ENCODE data around the gene KIAA0930.
"Not testable (repeated sequence)": the region's sequence is repeated elsewhere in the genome, so short reads cannot be mapped to it uniquely, and the experiment has no call there.

The KIAA0930 gene

DNA sequence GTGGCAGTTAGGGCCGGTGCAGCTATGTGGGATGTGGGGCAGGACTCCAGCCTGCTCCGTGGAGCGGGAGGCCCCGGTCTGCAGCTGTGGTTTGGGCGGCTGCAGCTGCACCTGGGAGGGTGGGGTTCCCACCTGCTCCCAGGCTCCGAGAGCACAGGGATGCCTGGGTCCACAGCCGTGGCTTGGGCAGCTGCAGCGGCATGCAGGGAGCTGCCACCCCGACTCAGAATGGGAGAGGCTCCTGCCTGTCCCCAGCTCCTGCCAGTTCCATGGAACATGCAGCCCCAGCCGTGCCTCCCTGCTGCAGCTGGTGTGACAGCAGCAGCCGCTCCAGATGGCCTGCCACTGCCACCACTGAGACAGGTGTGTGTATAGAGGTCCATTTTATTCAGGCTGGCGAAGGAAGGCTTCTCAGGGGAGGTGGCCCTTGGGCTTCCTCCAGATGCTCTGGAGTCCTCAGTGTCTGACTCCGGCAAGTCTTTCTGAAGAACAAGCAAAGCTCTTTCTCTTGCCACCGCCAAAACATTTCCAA, 22.3 kb upstream of the KIAA0930 start:
- no peak for DNase-seq

DNA sequence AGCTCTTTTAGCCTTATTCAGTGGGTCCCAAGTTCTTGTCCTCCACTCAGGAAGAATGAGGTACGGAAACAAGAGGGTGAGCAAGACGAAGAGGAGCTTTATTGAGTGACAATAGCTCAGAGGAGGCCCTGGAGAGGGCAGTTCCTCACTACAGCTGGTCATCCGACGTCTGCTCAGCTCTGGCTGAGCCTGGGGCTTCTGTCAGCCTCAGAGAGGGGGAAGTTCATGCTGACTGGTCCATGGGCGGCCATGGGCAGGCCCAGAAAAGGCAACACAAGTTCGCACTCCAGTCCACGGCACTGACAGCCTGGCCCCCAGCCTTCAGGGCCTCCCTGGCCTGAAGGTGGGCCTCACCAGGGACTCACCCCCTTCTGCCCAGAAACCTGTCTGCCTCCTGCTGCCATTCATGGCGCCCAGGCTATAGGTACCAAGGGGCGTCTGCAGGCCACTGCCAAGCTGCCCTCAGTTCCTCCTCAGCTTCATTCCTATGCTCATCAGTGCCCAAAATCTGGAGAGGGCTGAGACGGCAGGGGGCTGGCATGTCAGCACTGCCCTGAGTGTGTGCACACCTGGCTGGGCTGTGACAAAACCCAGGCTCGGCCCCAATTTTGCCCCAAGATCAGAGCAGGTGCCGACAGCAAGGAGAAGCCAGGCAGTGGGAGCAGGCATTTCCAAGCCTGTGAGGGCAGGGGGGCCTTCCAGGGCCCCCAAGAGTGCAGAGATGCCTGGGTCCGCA, 21.7 kb upstream of the KIAA0930 start:
- no peak for DNase-seq

DNA sequence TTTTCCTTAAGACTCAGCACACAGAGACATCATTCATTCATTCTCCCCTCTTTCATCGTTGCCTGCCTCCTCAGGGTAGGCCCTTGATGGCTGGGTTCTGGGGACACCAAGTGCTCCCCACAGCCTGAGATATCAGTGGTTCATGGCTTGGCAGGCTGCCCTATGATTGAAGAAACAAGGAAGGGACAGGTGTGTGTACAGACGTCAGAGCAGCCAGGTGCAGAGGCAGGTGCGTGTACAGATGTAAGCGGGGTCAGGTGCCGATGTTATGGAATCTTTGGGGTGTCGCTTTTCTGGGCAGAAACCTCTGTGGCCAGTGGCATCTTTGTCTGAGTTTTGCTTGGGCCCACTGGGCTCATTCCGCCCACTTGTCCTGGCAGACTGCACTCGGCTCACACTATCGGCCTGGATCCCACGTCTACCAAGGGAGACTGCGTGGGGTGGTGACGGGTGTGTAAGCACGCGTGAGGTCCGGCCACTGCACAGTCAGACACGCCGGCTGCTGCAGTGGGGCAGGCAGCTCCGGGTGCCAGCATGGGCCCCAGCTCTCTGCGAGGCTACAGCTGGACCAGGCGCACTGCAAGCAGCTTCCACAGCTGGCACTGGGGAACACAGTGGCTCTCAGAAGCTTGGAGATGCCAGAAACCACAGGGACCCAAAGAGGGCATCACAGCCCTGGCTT, 20.9 kb upstream of the KIAA0930 start:
- no peak for DNase-seq

DNA sequence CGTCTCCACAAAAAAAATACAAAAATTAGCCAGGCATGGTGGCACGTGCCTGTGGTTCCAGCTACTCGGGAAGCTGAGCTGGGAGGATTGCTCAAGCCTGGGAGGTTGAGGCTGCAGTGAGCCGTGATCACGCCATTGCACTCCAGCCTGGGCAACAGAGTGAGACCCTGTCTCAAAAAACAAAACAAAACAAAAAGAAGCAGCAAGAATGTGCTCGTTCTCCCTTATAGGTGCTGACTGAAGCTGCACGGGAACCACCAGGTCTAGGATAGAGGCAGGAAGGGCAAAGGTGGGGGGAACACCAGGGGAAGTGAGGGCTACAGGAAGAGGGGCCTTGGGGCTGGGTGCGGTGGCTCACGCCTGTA, 19.7 kb upstream of the KIAA0930 start:
- not testable (repeated sequence) for DNase-seq

DNA sequence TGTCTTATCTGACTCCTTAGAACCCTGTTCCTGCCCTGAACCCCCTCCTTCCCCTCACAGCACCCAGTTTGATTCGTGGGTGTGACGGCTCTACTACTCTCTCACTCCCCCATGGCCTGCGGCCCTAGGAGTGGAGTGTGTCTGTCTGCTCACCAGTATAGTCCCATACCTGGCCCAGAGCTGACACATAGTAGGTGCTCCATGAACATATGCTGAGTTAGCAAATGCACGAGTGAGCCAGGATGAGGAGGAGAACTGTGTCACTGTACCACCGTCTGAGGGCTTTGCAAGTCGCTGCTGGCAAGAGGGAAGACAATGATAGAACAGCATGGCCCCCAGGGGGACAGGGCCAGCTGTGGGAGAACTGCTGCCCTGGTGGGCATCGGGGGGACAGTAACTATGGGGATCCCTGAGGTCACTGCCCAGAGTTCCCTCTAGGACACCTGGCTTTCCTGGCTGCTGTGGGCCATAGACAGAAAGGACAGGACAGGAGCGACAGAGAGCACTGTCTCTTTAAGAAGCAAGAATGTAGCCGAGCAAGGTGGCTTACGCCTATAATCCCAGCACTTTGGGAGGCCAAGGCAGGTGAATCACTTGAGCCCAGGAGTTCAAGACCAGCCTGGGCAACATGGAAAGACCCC, 19.2 kb upstream of the KIAA0930 start:
- DNase-seq, result no peak

DNA sequence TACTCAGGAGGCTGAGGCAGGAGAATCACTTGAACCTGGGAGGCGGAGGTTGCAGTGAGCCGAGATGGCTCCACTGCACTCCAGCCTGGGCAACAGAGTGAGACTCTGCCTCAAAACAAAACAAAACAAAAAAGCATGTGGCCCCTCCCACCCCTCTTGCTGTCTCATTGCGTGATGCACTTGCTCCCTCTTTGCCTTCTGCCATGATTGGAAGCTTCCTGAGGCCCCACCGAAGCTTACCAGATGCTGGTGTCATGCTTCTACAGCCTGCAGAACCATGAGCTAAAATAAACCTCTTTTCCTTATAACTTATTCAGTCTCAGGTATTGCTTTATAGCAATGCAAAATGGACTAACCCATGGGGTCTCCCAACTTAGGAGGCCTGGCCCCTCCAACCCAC, 17.2 kb upstream of the KIAA0930 start:
- DNase-seq, result not testable (repeated sequence)

DNA sequence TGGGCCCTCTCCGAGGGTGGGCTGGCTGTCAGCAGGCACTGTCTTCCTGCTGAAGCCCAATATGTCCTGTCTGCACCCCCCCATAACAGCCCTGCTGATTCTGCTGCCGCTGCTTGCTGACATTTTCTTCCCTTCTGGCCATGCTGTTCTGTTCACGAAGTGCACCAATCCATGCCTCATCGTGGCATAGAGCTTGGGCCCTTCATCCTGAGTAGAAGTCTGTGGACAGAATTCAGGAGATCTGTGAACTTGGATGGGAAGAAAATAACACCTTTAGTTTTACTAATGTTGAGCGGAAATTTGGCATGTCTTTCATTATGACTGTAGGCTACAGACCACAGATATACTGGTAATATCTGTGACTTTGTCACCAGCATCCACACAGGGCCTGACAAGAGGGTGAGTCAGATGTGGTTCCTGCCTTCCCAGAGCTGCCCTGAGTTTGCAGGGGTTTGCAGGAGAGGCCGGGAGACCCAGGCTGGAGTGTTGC, 14.1 kb upstream of the KIAA0930 start:
- no peak for DNase-seq

DNA sequence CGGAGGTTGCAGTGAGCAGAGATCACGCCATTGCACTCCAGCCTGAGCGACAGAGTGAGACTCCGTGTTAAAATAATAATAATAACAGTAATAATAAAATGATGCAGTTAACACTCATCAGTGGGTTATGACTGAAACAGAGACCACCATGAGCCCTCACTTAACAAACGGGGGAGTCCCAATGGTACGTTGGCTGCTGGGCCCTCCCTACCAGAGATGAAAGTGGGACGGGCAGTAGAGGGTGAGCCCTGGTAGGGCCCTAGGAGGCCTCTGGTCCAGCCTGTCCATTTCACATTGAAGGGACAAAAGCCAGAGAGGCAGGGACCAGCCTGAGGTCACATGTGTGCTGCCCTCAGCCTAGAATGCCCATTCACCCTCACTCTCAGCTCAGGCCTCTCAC, 13.7 kb upstream of the KIAA0930 start:
- no peak for DNase-seq

DNA sequence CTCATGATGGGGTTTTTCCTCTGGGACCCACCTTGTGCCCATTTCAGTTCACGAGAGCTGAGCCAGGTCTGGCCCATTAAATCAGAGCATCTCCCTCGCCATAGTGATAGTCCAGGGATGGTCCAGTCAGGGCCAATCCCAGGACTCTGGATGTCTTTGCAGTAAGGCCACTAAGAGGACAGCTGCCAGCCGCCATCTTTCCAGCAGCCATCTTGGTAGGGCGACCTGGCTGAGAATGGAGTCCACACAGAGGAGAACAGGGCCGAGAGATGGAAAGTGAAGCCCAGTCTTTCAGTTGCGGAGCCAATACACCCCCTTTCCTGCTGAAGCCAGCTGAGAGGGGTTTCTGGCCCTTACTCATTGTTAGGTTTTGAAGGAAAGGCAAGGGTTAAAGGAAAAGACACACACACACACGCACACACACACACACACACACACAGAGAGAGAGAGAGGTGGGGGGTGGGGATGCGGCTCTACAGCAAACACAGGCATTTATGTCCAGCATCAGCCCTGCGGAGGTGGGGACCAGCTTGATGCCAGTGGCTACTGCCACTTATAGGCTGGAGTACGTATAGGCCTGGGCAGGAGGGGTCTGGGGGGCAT, 12.4 kb upstream of the KIAA0930 start:
- DNase-seq, result no peak

DNA sequence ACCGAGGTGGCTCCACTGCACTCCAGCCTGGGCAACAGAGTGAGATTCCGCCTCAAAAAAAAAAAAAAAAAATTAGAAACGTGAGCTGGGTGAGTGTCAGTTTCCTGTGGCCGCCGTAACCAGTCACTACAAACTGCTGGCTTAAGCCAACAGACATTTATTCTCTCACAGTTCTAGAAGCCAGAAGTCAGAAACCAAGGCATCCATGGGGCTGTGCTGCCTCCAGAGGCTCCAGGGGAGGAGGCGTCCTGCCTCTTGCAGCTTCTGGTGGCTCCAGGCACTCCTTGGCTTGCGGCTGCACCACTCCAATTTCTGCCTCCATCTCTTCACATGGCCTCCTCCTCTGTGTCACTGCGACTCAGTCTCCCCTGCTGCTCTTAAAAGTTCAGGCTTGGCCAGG, 11.1 kb upstream of the KIAA0930 start:
- DNase-seq, result no peak

DNA sequence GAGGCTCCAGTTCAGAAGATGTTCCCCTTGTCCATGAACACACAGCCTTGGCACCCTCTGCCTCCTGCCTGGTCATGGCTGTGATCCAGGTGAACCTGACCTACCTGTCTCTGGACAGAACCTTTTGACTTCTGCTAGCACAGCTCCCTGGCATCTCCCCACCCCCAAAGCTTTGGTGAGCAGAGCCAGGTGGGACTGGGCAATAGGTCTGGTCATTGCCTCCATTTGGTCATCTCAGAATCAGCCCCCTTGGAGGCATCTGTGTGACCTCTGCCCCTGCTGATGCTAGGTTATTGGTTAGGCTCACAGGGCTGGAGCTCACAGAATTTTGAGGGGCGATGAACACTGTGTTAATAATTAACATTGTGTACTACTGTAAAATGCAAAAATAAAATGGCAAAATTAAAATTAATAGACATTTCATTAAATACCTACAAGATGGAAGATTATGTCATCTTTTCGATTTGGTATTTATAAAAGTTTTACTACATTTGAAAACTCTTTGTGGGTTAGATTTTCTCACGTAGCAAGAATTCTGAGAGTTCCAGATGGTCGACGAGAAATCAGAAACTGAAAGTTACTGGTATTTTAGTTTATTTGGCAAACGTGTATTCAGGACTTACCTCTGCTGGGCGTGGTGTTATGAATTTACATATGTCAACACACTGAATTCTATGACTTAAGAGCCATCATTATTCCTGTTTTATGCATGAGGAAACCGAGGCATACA, 8.3 kb upstream of the KIAA0930 start:
- DNase-seq, result no peak

DNA sequence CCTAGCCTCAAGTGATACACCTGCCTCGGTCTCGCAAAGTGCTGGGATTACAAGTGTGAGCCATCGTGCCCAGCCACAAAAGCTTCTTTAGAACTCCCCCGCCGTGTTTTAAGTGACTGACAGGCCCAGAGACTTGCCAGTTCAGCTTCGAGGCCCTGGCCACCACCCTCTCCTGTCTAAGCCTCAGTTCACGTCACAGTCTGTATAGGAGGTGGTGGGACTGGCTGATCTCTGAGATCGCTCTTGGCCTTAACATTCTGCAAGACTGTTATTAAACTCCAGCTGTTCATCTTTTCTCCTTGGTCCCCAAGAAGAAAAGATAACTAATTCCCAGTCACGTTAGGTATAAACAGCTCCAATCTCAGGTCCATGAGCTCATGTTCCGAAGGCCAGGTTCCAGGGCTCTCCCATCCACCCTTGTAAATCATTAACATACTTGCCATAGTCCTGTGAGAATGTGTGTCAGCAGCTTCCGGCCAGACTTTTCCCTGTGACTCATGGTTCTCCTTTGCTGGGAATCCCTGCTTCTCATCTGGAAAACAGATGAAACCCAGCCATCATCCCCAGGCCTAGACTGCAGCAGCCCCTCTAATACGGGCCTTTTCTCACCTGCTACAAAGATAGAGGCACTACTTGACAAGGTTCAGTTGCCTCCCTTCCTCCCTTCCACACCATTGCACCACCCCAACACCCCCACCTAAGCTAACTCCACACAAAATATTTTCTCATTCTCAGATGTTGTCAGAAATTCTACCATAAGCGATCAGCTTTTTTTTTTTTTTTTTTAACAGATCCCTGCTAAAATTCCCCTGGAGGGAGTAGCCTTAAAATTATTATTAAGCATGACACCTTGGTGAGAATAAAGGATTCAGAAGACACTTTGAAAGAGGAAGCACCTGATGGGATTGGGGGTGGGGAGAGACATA, 5.6 kb upstream of the KIAA0930 start:
- peak; percentile 96 for DNase-seq

DNA sequence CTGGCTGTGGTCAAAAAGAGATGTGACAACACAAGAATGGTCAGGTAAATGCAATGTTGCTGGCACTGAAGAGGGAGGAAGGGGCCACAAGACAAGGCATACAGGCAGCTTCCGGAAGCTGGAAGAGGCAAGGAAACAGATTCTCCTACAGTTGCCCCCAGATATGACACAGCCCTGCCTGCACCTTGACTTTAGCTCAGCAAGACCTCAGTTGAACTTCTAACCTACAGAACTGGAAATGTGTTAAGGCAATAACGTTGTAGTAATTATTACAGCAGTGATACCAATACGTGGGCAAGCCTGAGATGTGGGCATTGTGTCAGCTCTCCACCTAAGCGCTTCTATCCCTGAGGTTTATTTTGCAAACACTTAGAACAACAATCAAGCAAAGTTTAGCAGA, 4.2 kb upstream of the KIAA0930 start:
- no peak for DNase-seq

DNA sequence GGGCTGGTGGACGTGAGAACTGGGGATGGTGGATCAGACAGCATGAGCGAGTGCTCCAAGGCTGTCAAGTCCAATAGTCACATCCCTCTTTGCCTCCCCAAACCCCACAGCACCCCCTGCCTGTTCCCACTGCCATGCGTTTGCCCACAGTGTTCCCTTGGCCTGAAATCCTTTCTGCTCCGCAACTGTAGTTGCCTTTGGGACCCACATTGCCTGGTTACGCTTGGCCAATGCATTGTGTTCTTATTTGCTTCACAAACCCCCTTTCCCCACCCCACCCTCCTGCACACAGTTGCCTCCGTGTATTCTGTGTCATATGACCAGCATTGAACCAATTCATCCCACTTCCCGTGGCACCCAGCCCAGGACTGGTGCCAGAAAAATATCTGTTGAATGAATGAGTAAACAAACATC, 2.1 kb upstream of the KIAA0930 start:
- no peak for DNase-seq

DNA sequence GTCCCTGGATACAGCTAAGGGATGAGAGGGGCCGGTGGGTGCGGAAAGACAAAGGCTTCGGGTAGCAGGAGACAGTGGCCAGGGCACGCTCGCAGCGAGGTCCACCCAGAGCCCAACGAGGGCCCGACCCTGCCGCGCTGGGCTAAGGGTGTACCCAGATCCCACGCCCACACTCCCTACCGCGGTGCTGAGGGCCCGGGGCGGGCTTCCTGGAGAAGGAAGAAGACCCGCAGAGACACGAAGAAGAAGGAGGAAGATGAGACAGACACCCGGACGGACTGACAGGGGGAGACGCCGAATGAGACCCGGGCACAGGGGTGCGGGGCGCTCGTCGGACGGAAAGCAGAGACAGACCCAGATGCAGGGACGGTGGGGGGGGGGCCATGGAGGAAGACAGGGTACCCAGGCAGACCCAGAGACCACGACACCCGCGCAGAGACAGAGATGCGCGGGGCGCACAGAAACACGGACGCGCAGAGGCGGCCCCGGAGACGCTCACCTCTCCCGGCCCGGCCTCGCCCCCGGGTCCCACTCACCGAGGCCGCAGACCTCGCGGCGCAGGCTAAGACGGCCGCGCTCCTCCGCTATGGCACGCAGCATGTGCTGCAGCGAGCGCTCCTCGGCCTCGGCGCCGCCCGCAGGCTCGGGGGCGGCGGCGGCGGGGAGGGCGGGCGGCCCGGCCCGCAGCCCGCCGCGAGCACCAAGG, 437 bp downstream of the KIAA0930 start:
- peak; percentile 34 for DNase-seq

DNA sequence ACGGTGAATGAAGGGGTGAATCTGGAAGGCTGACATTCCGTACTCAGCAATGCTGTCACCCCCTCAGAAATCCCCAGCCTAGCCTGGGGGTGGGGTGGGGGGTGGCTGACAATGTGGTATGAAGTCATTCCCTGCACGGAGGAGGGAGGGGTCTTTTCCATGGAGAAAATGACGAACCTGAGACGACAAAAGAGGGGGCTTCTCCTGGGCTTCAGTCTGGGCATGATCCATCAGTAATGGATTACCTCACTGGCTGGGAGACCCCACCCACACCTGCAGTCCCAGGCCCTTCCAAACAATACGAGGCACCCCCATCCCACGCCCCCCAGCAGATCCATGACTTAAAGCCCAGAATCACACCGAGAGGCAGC, 1.0 kb downstream of the KIAA0930 start:
- no peak for DNase-seq

DNA sequence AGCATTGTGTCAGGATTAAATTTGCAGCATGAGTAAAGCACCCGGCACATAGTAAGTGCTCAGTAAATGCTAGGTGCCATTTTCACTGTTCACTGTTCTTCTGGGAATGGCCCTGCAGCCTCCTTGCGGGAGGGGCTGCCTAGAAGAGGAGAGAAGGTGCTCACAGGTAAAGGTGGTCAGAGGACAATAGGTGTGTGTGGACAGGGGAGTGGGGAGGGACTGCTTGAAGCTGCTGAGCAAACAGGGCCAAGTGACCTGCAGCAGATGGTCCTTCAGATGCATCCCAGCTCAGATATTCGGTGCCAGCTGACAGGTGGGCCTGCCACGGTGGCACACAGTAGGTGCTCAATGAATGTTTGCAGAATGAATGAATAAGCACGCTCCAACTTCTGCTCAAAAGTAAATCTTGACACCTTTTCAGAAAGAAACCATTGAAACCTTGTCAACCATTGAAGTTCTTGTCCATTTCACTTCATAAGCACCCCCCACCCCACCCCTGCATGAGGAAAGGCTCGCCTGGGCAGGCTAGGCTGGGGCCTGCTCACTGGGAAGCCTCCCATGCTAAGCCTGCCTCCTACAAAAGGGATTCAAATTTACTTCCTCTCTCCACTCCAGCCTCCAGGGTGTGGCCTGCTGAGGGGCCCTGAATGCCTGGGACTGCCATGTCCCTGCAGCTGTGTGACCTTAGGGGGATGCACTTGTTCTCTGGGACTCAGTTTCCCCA, 1.6 kb downstream of the KIAA0930 start:
- no peak for DNase-seq

DNA sequence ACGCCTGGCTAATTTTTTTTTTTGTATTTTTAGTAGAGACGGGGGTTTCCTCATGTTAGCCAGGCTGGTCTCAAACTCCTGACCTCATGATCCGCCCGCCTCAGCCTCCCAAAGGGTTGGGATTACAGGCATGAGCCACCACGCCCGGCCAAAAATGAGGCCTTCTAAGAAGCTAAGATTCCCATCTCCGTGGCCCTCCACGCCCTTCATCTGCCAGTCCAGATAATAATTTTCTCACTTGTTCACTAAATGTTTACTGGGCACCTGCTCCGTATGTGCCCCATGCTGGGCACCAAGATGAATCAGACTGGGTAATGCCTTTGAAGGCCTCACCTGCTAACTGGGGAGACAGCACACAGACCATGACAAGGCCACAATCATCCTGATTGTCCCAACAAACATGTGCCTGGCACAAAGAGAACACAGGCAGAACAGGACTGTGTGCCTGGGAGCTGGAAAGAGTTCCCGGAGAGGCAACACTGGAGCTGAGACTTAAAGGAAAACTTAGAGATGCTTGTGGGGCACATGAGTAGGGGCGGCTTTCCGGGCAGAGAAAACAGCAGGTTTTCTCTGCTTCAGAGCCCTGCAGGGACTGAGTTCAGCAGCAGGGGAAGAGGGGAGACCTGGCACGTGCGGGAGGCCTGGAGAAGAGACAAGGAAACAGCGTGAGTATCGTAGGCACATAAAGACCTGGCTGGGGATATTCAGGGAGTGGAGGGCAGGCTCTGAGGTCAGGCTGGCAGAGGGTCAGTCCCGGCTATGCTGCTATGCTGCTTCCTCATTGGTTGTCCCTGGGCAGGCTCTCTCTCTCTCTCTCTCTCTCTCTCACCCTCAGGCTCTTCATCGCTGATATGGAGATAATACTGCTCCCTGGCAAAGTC, 2.4 kb downstream of the KIAA0930 start:
- DNase-seq, result no peak

Measured in EL (cell line).